NCI-H1436 treated with DMSO at 0.1 percent for 48 hours (cell line): ENCODE results near the gene APOA1.

Experiments used
- DNase-seq: peaks from one replicate; lab custom pipeline; 2025; lab: John Stamatoyannopoulos, UW

The APOA1 gene

DNA sequence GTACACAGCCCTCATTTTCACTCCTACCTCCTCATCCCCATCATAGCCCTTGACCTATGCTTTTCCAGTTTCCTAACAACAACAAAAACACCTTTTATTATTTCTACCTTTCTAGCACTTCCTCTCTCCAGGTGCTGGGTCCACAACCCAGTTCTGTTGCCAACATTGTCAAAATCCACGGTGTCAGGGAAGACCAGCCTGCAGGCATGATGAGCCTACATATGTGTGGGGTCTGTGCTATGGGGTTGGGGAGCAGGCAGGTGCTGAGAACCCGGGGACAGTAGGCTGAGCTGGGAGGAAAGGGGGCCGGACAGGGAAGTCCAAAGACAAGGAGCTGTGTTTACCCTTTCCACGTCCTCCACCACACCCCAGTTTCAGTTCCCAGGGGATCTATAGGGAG lies 48.9 kb downstream of the APOA1 start:
- DNase-seq = no peak

GRCh38 chr11:116787786-116788486 lies 49.5 kb downstream of the APOA1 start, which contains the start of gene ZPR1:
TSS of gene ZPR1 (minus strand) at chr11:116788023. CDS start at chr11:116787990, 33 bp downstream.
- no peak for DNase-seq

- no peak for DNase-seq
These were observed 50.0 kb downstream of the APOA1 start for GRCh38 chr11:116787436-116787785.

DNA sequence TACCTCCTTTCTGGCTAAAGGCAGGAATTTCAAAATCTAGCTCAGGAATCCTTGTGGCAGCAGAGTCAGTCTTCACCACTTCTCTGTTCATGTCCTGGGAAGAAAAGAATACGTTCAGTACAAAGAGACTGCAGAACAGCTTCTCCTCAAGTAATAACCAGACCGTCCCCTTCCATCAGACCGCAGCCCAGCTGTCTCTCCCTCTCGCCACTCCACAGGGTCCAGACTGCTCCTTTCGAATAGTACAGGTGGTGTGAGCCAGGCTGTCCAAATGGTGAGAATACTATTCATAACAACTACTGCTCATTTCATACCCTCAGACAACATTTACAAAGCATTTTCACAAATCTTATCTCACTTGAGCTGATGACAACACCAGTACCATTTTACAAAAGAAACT lies 50.5 kb downstream of the APOA1 start:
- no peak for DNase-seq

DNA sequence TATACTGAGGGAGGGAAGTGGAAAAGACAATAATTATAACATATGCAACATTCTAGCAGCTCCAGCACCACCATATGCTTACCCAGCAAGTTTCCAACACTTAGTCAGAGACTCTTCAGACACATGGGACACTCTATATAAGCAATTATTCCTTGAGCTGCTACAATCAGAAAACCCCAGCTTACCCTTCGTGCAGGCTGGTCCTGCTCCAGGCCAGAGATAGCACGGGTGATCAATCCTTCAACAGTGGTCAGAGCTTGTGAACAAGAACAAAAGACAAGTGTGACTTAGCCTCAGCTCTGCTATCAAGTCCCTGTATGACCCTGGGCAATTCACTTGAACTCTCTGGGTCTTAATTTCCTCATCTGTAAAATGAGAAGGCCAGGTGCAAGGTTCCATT lies 51.1 kb downstream of the APOA1 start:
- no peak for DNase-seq
